ENCODE data around the gene ARSD.

DNA sequence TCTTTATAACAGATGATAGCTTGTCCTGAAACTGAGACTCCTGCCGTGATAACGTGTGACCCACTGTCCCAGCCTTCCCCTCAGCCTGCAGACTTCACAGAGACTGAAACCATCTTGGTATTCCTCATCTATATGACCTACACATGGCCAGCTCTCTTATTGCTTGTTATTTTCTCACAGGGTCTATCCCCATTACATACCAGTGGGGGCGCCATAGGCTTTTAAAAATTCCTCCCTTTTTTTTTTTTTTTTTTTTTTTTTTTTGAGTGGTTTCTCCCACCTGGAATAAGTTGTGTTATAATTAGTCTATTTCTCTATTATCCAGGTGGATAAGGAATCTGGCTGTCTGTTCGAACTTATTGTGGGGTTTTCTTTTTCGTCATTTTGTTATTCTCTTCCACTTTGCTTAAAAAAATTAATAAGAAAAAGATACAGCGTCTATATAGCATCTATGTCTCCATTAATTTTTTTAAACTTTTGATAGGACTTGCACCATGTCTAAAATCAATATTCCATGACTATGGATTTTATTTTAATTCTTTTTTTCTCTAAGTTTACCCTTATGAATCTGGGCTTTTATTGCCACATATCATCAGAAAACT, 53.2 kb downstream of the ARSD start:
- no peak for TF ChIP-seq POLR2A (IDR thresholded peaks at IDR 0.05)
- TF ChIP-seq, protein P1, sequence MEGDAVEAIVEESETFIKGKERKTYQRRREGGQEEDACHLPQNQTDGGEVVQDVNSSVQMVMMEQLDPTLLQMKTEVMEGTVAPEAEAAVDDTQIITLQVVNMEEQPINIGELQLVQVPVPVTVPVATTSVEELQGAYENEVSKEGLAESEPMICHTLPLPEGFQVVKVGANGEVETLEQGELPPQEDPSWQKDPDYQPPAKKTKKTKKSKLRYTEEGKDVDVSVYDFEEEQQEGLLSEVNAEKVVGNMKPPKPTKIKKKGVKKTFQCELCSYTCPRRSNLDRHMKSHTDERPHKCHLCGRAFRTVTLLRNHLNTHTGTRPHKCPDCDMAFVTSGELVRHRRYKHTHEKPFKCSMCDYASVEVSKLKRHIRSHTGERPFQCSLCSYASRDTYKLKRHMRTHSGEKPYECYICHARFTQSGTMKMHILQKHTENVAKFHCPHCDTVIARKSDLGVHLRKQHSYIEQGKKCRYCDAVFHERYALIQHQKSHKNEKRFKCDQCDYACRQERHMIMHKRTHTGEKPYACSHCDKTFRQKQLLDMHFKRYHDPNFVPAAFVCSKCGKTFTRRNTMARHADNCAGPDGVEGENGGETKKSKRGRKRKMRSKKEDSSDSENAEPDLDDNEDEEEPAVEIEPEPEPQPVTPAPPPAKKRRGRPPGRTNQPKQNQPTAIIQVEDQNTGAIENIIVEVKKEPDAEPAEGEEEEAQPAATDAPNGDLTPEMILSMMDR (IDR thresholded peaks at IDR 0.05), result no peak

All from prostate gland (tissue), 2 donors.